ENCODE data around the gene SLIT3.

SLIT3 gene

GRCh38 chr5:169273881-169274280, 27.1 kb downstream of the SLIT3 start:
- Histone ChIP-seq H3K27ac (replicated peaks) (no peak overlapping the region), H3K4me3 (replicated peaks; ENCODE audit: insufficient read depth, low read length) (no peak overlapping the region), H3K27me3 (ENCODE audit: insufficient read depth, poor library complexity, severe bottlenecking) (no peaks in the 10 kb centered on the region)
- TF ChIP-seq REST (IDR thresholded peaks at IDR 0.05; ENCODE audit: insufficient replicate concordance, low read depth) (no peak), CTCF (IDR thresholded peaks at IDR 0.05; ENCODE audit: insufficient read depth, low read length) (no peak), GABPA (IDR thresholded peaks at IDR 0.05; ENCODE audit: low read depth) (no peak), SPI1 (IDR thresholded peaks at IDR 0.05; ENCODE audit: borderline replicate concordance, low read depth) (no peak)
- DNase-seq (ENCODE audit: low read depth in 1 of 2, low spot score in 1 of 2), result no peak

- Histone ChIP-seq H3K27ac (replicated peaks) (no peak overlapping the region), H3K4me3 (replicated peaks; ENCODE audit: insufficient read depth, low read length) (no peak overlapping the region), H3K27me3 (ENCODE audit: insufficient read depth, poor library complexity, severe bottlenecking) (no peaks in the 10 kb centered on the region)
- DNase-seq (ENCODE audit: low read depth in 1 of 2, low spot score in 1 of 2), result no peak
- no peak for TF ChIP-seq GABPA (IDR thresholded peaks at IDR 0.05; ENCODE audit: low read depth)
- no peak for TF ChIP-seq CTCF (IDR thresholded peaks at IDR 0.05; ENCODE audit: insufficient read depth, low read length)
- no peak for TF ChIP-seq SPI1 (IDR thresholded peaks at IDR 0.05; ENCODE audit: borderline replicate concordance, low read depth)
- no peak for TF ChIP-seq POLR2AphosphoS5 (IDR thresholded peaks at IDR 0.05; ENCODE audit: low read depth)
- no peak for TF ChIP-seq REST (IDR thresholded peaks at IDR 0.05; ENCODE audit: insufficient replicate concordance, low read depth)
These were observed 27.5 kb downstream of the SLIT3 start for GRCh38 chr5:169273451-169273850.

- Histone ChIP-seq H3K27me3 (ENCODE audit: insufficient read depth, poor library complexity, severe bottlenecking) (no peaks in the 10 kb centered on the region), H3K4me3 (replicated peaks; ENCODE audit: insufficient read depth, low read length) (no peak overlapping the region), H3K27ac (replicated peaks) (no peak overlapping the region)
- no peak for DNase-seq (ENCODE audit: low read depth in 1 of 2, low spot score in 1 of 2)
- TF ChIP-seq REST (IDR thresholded peaks at IDR 0.05; ENCODE audit: insufficient replicate concordance, low read depth), result no peak
- no peak for TF ChIP-seq POLR2AphosphoS5 (IDR thresholded peaks at IDR 0.05; ENCODE audit: low read depth)
- no peak for TF ChIP-seq GABPA (IDR thresholded peaks at IDR 0.05; ENCODE audit: low read depth)
- TF ChIP-seq CTCF (IDR thresholded peaks at IDR 0.05; ENCODE audit: insufficient read depth, low read length), result no peak
- TF ChIP-seq SPI1 (IDR thresholded peaks at IDR 0.05; ENCODE audit: borderline replicate concordance, low read depth), result no peak
These were observed 28.1 kb downstream of the SLIT3 start for GRCh38 chr5:169272731-169273427.
